22Rv1 (cell line): ENCODE results near the gene CELA2B.

Experiments used
- ZFX ChIP-seq: fragments of 450-650 bp; IDR thresholded peaks from 2 replicates; pipeline ENCODE4 v1.6.1; 2017; ENCODE audit warnings: antibody characterized with exemption, borderline replicate concordance
- TF ChIP-seq, protein P1 (sequence below): fragments of 450-650 bp; IDR thresholded peaks from 2 replicates; pipeline ENCODE4 v1.5.1; 2017; ENCODE audit warnings: mild to moderate bottlenecking

DNA sequence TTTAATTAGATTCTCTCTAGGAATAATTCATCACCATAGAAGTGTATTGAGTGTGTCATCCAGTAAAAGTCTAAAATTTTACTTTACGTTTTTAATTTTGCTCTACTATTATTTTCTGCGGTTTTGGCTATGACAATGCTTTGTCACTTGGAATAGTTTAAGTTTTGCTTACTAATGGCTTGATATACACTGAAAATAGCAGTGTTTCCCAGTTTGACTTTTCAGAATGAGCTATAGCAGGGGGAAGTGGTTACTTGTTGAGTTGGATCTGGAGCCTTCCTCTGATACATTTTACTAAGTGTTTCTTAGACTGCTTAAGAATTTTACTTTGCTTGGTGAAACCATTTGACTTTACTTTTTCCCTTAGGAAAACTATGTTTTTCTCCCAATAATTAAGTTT, 55.8 kb downstream of the CELA2B start:
- TF ChIP-seq, protein P1, sequence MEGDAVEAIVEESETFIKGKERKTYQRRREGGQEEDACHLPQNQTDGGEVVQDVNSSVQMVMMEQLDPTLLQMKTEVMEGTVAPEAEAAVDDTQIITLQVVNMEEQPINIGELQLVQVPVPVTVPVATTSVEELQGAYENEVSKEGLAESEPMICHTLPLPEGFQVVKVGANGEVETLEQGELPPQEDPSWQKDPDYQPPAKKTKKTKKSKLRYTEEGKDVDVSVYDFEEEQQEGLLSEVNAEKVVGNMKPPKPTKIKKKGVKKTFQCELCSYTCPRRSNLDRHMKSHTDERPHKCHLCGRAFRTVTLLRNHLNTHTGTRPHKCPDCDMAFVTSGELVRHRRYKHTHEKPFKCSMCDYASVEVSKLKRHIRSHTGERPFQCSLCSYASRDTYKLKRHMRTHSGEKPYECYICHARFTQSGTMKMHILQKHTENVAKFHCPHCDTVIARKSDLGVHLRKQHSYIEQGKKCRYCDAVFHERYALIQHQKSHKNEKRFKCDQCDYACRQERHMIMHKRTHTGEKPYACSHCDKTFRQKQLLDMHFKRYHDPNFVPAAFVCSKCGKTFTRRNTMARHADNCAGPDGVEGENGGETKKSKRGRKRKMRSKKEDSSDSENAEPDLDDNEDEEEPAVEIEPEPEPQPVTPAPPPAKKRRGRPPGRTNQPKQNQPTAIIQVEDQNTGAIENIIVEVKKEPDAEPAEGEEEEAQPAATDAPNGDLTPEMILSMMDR: no peak
- TF ChIP-seq ZFX: no peak
